SU-DHL-6 (cell line): ENCODE measurements around the gene APLP1.

Experiments used
- EZH2phosphoT487 ChIP-seq: fragments of 200-600 bp; sonication (generic), shearing (Covaris generic); conservative IDR thresholded peaks from 2 replicates; pipeline ENCODE4 v1.6.1; 2018; ENCODE audit warnings: mild to moderate bottlenecking, antibody characterized with exemption, low read length, moderate library complexity, mixed read lengths
- TF ChIP-seq, protein P1 (sequence below): fragments of 200-600 bp; sonication (generic); IDR thresholded peaks from one replicate; pipeline ENCODE4 v1.5.1; 2017; ENCODE audit warnings: antibody characterized with exemption, mild to moderate bottlenecking, low read length, moderate library complexity; ENCODE audit not compliant: insufficient read depth, poor library complexity, severe bottlenecking

DNA sequence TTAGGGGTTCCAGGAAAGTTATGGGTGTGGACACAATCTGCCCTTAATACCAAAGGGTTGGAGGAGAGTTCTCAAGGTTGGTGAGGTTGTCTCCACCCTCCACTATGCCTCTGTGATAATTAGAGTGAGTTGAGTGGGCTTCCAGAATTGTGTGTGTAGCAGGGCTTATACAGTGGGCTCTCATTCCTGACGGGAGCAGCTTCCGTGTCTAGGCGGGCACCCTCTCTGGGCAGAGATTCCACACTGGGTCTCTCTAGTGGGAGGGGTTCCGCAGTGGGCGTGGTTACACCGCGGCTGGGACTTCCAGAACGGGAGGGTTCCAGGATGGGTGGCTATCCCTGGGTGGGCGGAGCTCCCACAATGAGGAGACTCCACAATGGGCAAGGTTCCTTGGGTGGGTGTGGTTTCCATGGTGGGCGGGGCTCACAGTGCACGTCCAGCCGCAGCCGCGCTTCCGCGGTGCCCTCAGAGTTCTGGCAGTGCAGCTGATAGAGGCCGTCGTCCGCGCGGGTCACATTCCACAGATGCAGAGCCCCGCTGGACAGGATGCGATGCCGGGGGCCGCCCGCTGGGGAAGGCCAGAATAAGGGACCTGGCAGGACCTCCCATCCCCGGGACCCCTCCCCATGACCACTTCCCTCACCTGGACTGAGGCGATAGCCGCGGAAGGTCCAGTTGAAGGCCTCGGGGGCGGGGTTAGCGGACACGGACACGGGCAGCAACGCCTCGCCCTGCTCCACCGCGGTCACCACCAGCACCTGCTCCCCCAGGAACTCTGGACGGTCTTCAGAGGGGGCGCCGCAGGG, 24.5 kb upstream of the APLP1 start:
- TF ChIP-seq, protein P1, sequence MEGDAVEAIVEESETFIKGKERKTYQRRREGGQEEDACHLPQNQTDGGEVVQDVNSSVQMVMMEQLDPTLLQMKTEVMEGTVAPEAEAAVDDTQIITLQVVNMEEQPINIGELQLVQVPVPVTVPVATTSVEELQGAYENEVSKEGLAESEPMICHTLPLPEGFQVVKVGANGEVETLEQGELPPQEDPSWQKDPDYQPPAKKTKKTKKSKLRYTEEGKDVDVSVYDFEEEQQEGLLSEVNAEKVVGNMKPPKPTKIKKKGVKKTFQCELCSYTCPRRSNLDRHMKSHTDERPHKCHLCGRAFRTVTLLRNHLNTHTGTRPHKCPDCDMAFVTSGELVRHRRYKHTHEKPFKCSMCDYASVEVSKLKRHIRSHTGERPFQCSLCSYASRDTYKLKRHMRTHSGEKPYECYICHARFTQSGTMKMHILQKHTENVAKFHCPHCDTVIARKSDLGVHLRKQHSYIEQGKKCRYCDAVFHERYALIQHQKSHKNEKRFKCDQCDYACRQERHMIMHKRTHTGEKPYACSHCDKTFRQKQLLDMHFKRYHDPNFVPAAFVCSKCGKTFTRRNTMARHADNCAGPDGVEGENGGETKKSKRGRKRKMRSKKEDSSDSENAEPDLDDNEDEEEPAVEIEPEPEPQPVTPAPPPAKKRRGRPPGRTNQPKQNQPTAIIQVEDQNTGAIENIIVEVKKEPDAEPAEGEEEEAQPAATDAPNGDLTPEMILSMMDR: no peak
- no peak for TF ChIP-seq EZH2phosphoT487
